Upper lobe of right lung (tissue), 1 donor: ENCODE results near the gene RNF144B. TPM values are rescaled to one million over a fixed set of nuclear protein-coding genes. Genes with fewer than 3 reads are reported as not detected.

Source experiments
- ATAC-seq: fragments of 200-7000 bp; cut with Tn5 transposase; one replicate; pipeline ENCODE4 v1.9.1; 2020; ENCODE audit warnings: mild to moderate bottlenecking, moderate library complexity
- DNase-seq: peaks from one replicate; pipeline ENCODE4 v3.0.0-alpha.2; 2020
- H3K27ac ChIP-seq: fragments of 200-600 bp; one replicate; pipeline ENCODE4 v1.8.0; 2022
- H3K27me3 ChIP-seq: fragments of 200-600 bp; one replicate; pipeline ENCODE4 v1.8.0; 2022; ENCODE audit warnings: mild to moderate bottlenecking
- H3K36me3 ChIP-seq: fragments of 200-600 bp; one replicate; pipeline ENCODE4 v1.8.0; 2022
- H3K4me1 ChIP-seq: fragments of 200-600 bp; one replicate; pipeline ENCODE4 v1.8.0; 2022
- H3K4me3 ChIP-seq: fragments of 200-600 bp; one replicate; pipeline ENCODE4 v1.8.0; 2022; ENCODE audit warnings: mild to moderate bottlenecking
- H3K9me3 ChIP-seq: fragments of 200-600 bp; one replicate; pipeline ENCODE4 v1.8.0; 2022
- intact Hi-C: fragments of 100-400 bp; cut with DNase I; formaldehyde crosslinking; loops from one replicate; pipeline ENCODE4 v1.11.0; 2022
- total RNA-seq: library from RNA; stranded (reverse); fragmentation: NEBNext Ultra II Directional; extraction: Animal tissue kit (Norgen Biotek cat#: 25700); gene quantifications from one replicate; pipeline ENCODE4 v1.2.1, GENCODE V29; 2021
- TF ChIP-seq, protein P1 (sequence below): fragments of 200-600 bp; IDR thresholded peaks from one replicate; pipeline ENCODE4 v1.8.0; 2022; ENCODE audit warnings: antibody characterized with exemption
- donor health status: DM: no; HTN: yes; CAD: no; lungs with severe emphysema.

Gene RNF144B
- total RNA-seq, 1 donor from 2014 or later = 82.4 TPM

DNA sequence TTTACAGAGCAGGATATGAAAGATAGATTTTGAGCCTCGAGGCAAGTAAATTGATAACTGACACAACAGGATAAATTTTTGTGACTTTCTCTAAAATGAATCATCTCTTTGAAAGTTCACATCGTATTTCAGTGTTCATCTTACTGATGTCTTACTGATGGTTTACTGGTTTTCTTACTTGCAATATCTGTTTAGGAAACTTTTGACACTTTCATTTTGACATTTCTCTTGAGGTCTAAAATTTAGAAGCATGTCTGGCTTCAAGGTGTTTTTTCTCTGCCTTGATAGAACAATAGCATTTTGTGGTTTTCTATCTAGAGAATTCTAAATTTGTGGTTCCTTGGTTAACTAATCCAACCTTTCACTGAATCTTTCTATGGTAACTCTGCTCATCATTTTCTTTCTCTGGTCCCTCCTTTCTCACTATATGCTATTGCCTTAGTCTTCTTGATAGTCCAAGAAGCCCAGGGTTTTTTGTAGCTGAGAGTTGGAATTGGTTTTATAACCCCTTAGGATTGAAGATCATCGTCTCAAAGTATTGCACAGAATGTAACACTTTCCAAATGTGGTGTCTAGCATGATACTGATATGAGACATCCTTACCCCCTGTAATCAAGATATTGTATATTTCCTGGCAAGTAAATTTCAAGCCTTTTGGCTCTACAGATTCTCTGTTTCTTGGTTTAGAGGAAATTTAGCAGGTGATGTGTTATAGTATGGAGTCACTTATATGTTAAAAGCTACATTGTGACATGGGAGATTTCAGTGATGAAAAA lies 98.7 kb downstream of the RNF144B start:
- H3K36me3 ChIP-seq = no peaks in the 10 kb centered on the region
- H3K4me1 ChIP-seq = no peaks in the 10 kb centered on the region
- no peaks in the 10 kb centered on the region for H3K9me3 ChIP-seq
- ATAC-seq = no peak
- H3K27ac ChIP-seq = no peak overlapping the region
- no peak overlapping the region for H3K4me3 ChIP-seq
- DNase-seq = no peak
- TF ChIP-seq, protein P1, sequence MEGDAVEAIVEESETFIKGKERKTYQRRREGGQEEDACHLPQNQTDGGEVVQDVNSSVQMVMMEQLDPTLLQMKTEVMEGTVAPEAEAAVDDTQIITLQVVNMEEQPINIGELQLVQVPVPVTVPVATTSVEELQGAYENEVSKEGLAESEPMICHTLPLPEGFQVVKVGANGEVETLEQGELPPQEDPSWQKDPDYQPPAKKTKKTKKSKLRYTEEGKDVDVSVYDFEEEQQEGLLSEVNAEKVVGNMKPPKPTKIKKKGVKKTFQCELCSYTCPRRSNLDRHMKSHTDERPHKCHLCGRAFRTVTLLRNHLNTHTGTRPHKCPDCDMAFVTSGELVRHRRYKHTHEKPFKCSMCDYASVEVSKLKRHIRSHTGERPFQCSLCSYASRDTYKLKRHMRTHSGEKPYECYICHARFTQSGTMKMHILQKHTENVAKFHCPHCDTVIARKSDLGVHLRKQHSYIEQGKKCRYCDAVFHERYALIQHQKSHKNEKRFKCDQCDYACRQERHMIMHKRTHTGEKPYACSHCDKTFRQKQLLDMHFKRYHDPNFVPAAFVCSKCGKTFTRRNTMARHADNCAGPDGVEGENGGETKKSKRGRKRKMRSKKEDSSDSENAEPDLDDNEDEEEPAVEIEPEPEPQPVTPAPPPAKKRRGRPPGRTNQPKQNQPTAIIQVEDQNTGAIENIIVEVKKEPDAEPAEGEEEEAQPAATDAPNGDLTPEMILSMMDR = no peak
- intact Hi-C loops = no loop called here
- no peaks in the 10 kb centered on the region for H3K27me3 ChIP-seq

DNA sequence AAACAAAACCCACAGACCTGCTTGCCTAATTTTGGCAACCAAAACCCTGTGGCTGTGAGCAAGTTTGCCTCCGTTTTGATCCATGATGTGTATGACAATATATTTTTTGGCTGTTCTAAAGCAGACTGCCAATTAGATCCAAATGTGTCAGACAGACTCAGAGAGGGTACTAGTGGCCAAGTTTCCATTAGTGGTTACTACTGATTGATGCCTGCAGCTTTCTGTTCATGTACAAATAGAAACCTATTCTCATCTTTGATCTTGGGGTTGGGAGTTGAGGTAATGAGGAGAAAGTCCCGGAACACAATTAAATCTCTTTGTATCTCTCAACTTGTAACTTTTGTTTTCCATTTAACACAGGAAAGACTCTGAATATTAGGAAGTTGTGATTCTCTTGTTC lies 100.9 kb downstream of the RNF144B start:
- intact Hi-C loops = no loop called here
- H3K27ac ChIP-seq = no peak overlapping the region
- H3K9me3 ChIP-seq = no peaks in the 10 kb centered on the region
- DNase-seq (no peak), ATAC-seq (no peak)
- no peaks in the 10 kb centered on the region for H3K27me3 ChIP-seq
- peaks cover 4% of the 10 kb centered on the region for H3K4me1 ChIP-seq
- TF ChIP-seq, protein P1 = no peak
- H3K36me3 ChIP-seq = no peaks in the 10 kb centered on the region
- H3K4me3 ChIP-seq = no peak overlapping the region

DNA sequence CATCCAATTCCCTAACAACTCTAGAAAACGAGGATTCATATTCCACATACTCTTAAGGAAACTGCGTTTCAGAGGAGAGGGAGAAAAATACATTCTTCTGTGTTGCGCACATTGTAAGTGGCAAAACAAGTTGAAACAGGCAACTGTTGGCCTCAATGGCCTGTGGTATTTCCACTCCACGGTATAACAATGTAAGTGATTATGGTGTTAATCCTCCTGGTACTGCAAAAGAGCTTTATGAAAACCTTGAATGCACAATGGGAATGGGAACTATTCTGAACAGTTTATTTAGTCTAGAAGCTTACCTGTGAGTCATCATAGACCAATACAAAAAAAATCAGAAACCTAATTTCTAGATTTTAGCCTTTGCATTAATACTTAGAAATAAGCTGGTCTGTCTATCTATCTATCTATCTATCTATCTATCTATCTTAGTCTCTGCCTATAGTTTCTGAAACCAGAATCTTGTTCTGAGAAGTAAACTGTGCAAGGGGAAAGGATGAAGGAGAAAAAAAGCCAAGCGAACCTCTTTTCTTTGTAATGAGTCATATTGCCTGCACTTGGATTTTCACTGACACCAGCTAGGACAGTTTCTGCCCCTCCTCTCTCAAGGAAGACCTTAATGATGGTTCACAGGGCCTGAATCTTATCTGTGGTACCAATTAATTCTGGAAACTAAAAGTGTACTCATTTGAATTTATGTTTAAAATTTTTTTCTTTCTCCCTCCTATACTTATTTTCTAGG lies 101.5 kb downstream of the RNF144B start:
- Histone ChIP-seq H3K27me3 (no peaks in the 10 kb centered on the region), H3K9me3 (no peaks in the 10 kb centered on the region), H3K4me1 (peaks cover 4% of the 10 kb centered on the region), H3K27ac (no peak overlapping the region), H3K36me3 (no peaks in the 10 kb centered on the region), H3K4me3 (no peak overlapping the region)
- DNase-seq (no peak), ATAC-seq (no peak)
- TF ChIP-seq, protein P1 = no peak
- intact Hi-C loops = no loop called here

DNA sequence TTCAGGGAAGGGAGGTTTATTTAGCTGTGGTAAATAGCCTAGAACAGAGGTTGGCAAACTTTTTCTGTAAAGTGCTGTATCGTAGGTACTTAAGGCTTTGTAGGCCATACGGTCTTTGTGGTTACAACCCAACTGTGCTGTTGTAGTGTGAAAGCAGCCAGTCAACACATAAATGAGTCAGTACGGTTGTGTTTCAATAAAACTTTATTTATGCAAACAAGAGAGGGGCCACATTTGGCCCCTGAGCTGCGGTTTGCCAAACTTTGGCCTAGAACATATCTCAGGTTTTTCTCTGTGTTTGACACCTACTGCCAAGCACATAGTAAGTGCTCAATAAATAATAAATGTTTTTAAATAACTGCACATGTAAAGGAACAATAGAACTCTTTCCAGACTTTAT lies 102.2 kb downstream of the RNF144B start:
- Histone ChIP-seq H3K4me1 (peaks cover 4% of the 10 kb centered on the region), H3K27me3 (no peaks in the 10 kb centered on the region), H3K36me3 (no peaks in the 10 kb centered on the region), H3K4me3 (no peak overlapping the region), H3K9me3 (no peaks in the 10 kb centered on the region), H3K27ac (no peak overlapping the region)
- intact Hi-C loops = no loop called here
- ATAC-seq = no peak
- no peak for DNase-seq
- TF ChIP-seq, protein P1 = no peak

DNA sequence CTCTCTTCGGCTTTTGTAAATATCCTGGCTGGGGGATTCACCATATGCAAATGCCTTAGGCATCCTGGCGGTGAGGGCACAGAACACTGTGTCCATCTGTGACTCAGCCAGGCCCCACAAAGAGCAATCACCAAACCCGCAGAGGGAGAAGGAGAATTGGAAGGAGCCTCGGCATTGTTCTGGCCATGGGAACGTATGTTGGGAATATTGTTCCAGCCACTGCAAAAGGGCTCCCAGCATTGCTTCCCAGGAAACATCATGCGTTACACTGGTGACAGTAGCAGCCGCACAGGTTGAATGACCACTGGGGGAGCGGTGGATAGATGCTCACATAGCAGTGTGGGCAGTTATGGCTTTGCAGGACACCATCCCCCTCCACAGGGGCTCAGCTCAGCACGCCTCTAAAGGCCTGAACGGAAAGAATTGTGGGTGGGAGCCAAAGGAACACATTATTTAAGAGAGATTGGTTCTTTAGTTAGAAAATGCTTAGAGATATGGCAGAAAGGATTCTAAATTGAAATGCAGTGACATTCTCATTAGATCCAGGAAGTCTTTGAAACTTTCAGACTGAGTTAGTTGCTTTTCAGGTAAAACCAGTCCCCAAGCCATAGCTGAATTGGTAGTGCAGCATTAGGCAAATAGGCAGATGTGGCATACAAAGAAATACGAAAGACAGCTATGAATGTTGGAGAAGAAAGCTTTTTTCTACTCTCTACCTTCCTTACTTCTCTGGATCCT lies 104.3 kb downstream of the RNF144B start:
- Histone ChIP-seq H3K9me3 (no peaks in the 10 kb centered on the region), H3K36me3 (no peaks in the 10 kb centered on the region), H3K4me3 (no peak overlapping the region), H3K27ac (no peak overlapping the region), H3K27me3 (no peaks in the 10 kb centered on the region), H3K4me1 (peaks cover 4% of the 10 kb centered on the region)
- DNase-seq = no peak
- TF ChIP-seq, protein P1 = no peak
- intact Hi-C loops = loop anchor here (10.0 kb wide), 1 partner anchor 167 kb away; no protein-coding TSS in a partner anchor
- ATAC-seq = no peak
